ENCODE data around the gene AIFM2.

- TF ChIP-seq CTCF (IDR thresholded peaks at IDR 0.05) (no peak), POLR2A (IDR thresholded peaks at IDR 0.05) (no peak)
These were observed 4.5 kb upstream of the AIFM2 start for GRCh38 chr10:70137135-70137534.
